HepG2 (cell line): ENCODE data around the gene LAMA5. TPM values are rescaled to one million over a fixed set of nuclear protein-coding genes. Genes with fewer than 3 reads are reported as not detected.

Source experiments
- ATAC-seq: fragments of 200-7000 bp; cut with Tn5 transposase; 3 replicates; pipeline ENCODE4 v1.9.1; 2020; ENCODE audit warnings: mild to moderate bottlenecking, moderate library complexity
- BruUV-seq: library from RNA; stranded (reverse); fragments of 400-500 nt; replicated peaks from 2 replicates; lab custom pipeline; 2021; lab: Mats Ljungman, UMichigan
- CTCF ChIA-PET: fragments of 300-600 bp; formaldehyde crosslinking; extraction: SDS; loops from one replicate; lab custom pipeline; 2021; ENCODE audit warnings: low total read pairs, inconsistent platforms, low intra/inter-chr PET ratio; lab: Yijun Ruan, JAX
- POLR2A ChIA-PET: fragments of 350-600 bp; sonication (Branson Sonifier 250); formaldehyde crosslinking; loops from one replicate; lab custom pipeline; 2020; ENCODE audit warnings: antibody characterized with exemption, inconsistent platforms; lab: Yijun Ruan, JAX
- DNase-seq: peaks from one replicate; pipeline ENCODE4 v3.0.0-alpha.2; 2015; ENCODE audit warnings: low spot score
- FAIRE-seq: peaks from 3 replicates; lab custom pipeline; 2011; peaks lifted over from hg19 to GRCh38; lab: Jason Lieb, UNC
- H2AFZ ChIP-seq: one replicate; pipeline ENCODE4 v1.6.1; 2011; ENCODE audit warnings: low read length, inconsistent platforms
- H3K27ac ChIP-seq: fragments of 300-600 bp; 3 replicates; pipeline ENCODE4 v1.8.0; 2011; ENCODE audit warnings: mixed run types, mild to moderate bottlenecking, mixed read lengths, low read length, inconsistent platforms; ENCODE audit not compliant: insufficient read depth; ENCODE audit errors: extremely low read length
- H3K27me3 ChIP-seq, 2 experiments: fragments of 200-600 bp in 1 of 2; 2 replicates in 1 of 2; 3 replicates in 1 of 2; pipeline versions ENCODE4 v1.6.0 to v1.8.0; 2011; ENCODE audit warnings: low read length in 2 of 2, mild to moderate bottlenecking in 2 of 2, moderate library complexity in 2 of 2, inconsistent platforms in 1 of 2; ENCODE audit not compliant: insufficient read depth in 2 of 2, control insufficient read depth in 1 of 2
- H3K36me3 ChIP-seq, 2 experiments: fragments of 200-600 bp in 1 of 2; replicated peaks in 1 of 2; 2 replicates in 1 of 2; 3 replicates in 1 of 2; pipeline versions ENCODE4 v1.5.1 to v1.8.0; 2011; ENCODE audit warnings: low read length in 2 of 2, inconsistent platforms in 1 of 2; ENCODE audit not compliant: insufficient read depth in 2 of 2, control insufficient read depth in 1 of 2
- H3K4me1 ChIP-seq: 2 replicates; pipeline ENCODE4 v1.5.1; 2012; ENCODE audit warnings: low read length, inconsistent platforms; ENCODE audit not compliant: insufficient read depth
- H3K4me2 ChIP-seq: 2 replicates; pipeline ENCODE4 v1.6.0; 2011; ENCODE audit warnings: low read depth, low read length, inconsistent platforms
- H3K4me3 ChIP-seq, 3 experiments: fragments of 200-600 bp in 1 of 3; sonication (generic), shearing (Covaris generic) in 1 of 3; replicated peaks in 1 of 3; 2 replicates each; pipeline ENCODE4 v1.5.1; 2011 to 2016; ENCODE audit warnings: low read length in 3 of 3, inconsistent platforms in 2 of 3, low read depth in 2 of 3, mild to moderate bottlenecking in 2 of 3, control low read depth in 1 of 3, mixed read lengths in 1 of 3; ENCODE audit not compliant: insufficient read depth in 1 of 3
- H3K79me2 ChIP-seq: one replicate; pipeline ENCODE4 v1.6.1; 2011; ENCODE audit warnings: low read length, inconsistent platforms; ENCODE audit not compliant: insufficient read depth
- H3K9ac ChIP-seq: 2 replicates; pipeline ENCODE4 v1.6.0; 2011; ENCODE audit warnings: mild to moderate bottlenecking, low read depth, low read length, inconsistent platforms; ENCODE audit not compliant: insufficient read depth
- H3K9me3 ChIP-seq: 2 replicates; pipeline ENCODE4 v1.5.1; 2012; ENCODE audit warnings: mild to moderate bottlenecking, low read length
- H4K20me1 ChIP-seq: 2 replicates; pipeline ENCODE4 v1.6.0; 2011; ENCODE audit warnings: inconsistent platforms, mild to moderate bottlenecking, low read length, moderate library complexity; ENCODE audit not compliant: insufficient read depth
- AGO2 ChIP-seq: fragments of 200-400 bp; formaldehyde crosslinking; optimal IDR thresholded peaks from 2 replicates; pipeline ENCODE3; 2017; ENCODE audit warnings: mild to moderate bottlenecking, low read depth, low read length, moderate library complexity
- DMAP1 ChIP-seq: IDR thresholded peaks from 2 replicates; pipeline ENCODE4 v1.6.1; 2016
- FOXJ3 ChIP-seq: sonication (generic); formaldehyde crosslinking; IDR thresholded peaks from 2 replicates; pipeline ENCODE4 v1.4.0; 2020; ENCODE audit warnings: missing genetic modification reagents, mild to moderate bottlenecking, borderline replicate concordance
- FOXO4 ChIP-seq: sonication (generic); formaldehyde crosslinking; conservative IDR thresholded peaks from 2 replicates; pipeline ENCODE4 v1.8.1; 2023; ENCODE audit warnings: missing genetic modification reagents
- SAFB2 ChIP-seq: sonication (generic); formaldehyde crosslinking; IDR thresholded peaks from 2 replicates; pipeline ENCODE4 v1.5.1; 2020; ENCODE audit warnings: missing genetic modification reagents, low read depth, mild to moderate bottlenecking, borderline replicate concordance
- SMAD9 ChIP-seq: sonication (generic); formaldehyde crosslinking; IDR thresholded peaks from 2 replicates; pipeline ENCODE4 v1.5.1; 2020; ENCODE audit warnings: mild to moderate bottlenecking, missing genetic modification reagents
- THAP8 ChIP-seq: sonication (generic); formaldehyde crosslinking; IDR thresholded peaks from 2 replicates; pipeline ENCODE4 v1.5.1; 2020; ENCODE audit warnings: missing genetic modification reagents, mild to moderate bottlenecking, borderline replicate concordance
- ZNF737 ChIP-seq: sonication (generic); formaldehyde crosslinking; IDR thresholded peaks from 2 replicates; pipeline ENCODE4 v1.5.0; 2020; ENCODE audit warnings: missing genetic modification reagents, mild to moderate bottlenecking, borderline replicate concordance
- ZNF782 ChIP-seq: sonication (generic); formaldehyde crosslinking; IDR thresholded peaks from 2 replicates; pipeline ENCODE4 v1.4.0; 2020; ENCODE audit warnings: missing genetic modification reagents, mild to moderate bottlenecking, borderline replicate concordance
- ZNF891 ChIP-seq: sonication (generic); formaldehyde crosslinking; IDR thresholded peaks from 2 replicates; pipeline ENCODE4 v1.5.0; 2020; ENCODE audit warnings: mild to moderate bottlenecking, missing genetic modification reagents
- WGBS: methylation state at CpG from one replicate; pipeline ENCODE4 v1.1.6; 2017; ENCODE audit warnings: low lambda C conversion rate; 5-methylcytosine and 5-hydroxymethylcytosine counted together
- in situ Hi-C: cut with HindIII; loops from 2 replicates; pipeline ENCODE4 v1.10.0; 2017; ENCODE audit warnings: low pct_unique_long_range_greater_than_20kb; ENCODE audit not compliant: extremely low pct_ligation_motif_present
- intact Hi-C: fragments of 100-400 bp; cut with micrococcal nuclease; formaldehyde crosslinking; loops from one replicate; pipeline ENCODE4 v1.10.0; 2022; ENCODE audit not compliant: unreplicated experiment
- polyA plus RNA-seq, 8 experiments: library from polyadenylated mRNA; depleted of rRNA in 3 of 8; stranded (reverse) in 7 of 8; unstranded in 1 of 8; fragments of >200 nt; fragmentation: Illumina TruSeq in 4 of 8; extraction: Trizol in 4 of 8; gene quantifications; 2 replicates each; pipeline versions ENCODE4 v1.2.1 to v1.2.3, GENCODE V29; 2011 to 2016; ENCODE audit warnings: low read depth in 4 of 8, missing spikeins in 1 of 8, mixed read lengths in 1 of 8; ENCODE audit not compliant: insufficient read depth in 1 of 8
- total RNA-seq, 5 experiments: library from RNA; depleted of rRNA; stranded (reverse); fragments of >200 nt; fragmentation: Illumina TruSeq; extraction: Trizol; gene quantifications; 2 replicates each; pipeline ENCODE4 v1.2.3, GENCODE V29; 2016; ENCODE audit warnings: low read depth in 1 of 5

Gene LAMA5
- total and polyA plus RNA-seq, 2 of the 13 experiments (the other 11 are each of a cell fraction or from before 2014, with no cell fraction given), result 21.0 to 44.7 TPM

GRCh38 chr20:62367136-62367632 is at the start of gene LAMA5 (continued):
- TF ChIP-seq ZNF737 (CRISPR knock-in tag) (no peak), FOXO4 (CRISPR knock-in tag) (no peak)
- TF ChIP-seq, all 625 proteins: peak for 70

GRCh38 chr20:62415354-62416111 is 48.4 kb upstream of the LAMA5 start:
- intact Hi-C loops (no loop called here), in situ Hi-C loops (no loop called here)
- 53% methylated on average over 23 of the region's 24 CpGs for WGBS
- H3K9me3 ChIP-seq, result no peaks in the 10 kb centered on the region
- no peaks in the 10 kb centered on the region for H4K20me1 ChIP-seq
- no peak overlapping the region for H3K27ac ChIP-seq
- H3K36me3 ChIP-seq, result no peaks in the 10 kb centered on the region
- no peak for DNase-seq
- ATAC-seq, result no peak
- H3K4me3 ChIP-seq, result no peak overlapping the region
- CTCF ChIA-PET, result no interaction called here
- no TSS peak for BruUV-seq
- H3K79me2 ChIP-seq, result no peaks in the 10 kb centered on the region
- H2AFZ ChIP-seq, result no peak overlapping the region
- TF ChIP-seq AGO2, result no peak
- TF ChIP-seq SMAD9, result no peak
- TF ChIP-seq THAP8 (CRISPR knock-in tag), result no peak
- TF ChIP-seq ZNF891 (CRISPR knock-in tag), result no peak
- no peak for TF ChIP-seq FOXJ3 (CRISPR knock-in tag)
- TF ChIP-seq ZNF782 (CRISPR knock-in tag), result no peak
- TF ChIP-seq SAFB2 (CRISPR knock-in tag), result no peak
- no peak for TF ChIP-seq DMAP1 (CRISPR knock-in tag)
- H3K9ac ChIP-seq, result no peak overlapping the region
- H3K4me2 ChIP-seq, result no peak overlapping the region
- H3K4me1 ChIP-seq, result peaks cover 32% of the 10 kb centered on the region
- POLR2A ChIA-PET, result no interaction called here
- FAIRE-seq, result no peak
- H3K27me3 ChIP-seq, result peaks cover 19 to 61% of the 10 kb centered on the region in 2 experiments; a peak in 4 of 5 replicates
